GM12892 (cell line): ENCODE measurements around the gene ELOVL6.

Experiments
- POLR2A ChIP-seq: IDR thresholded peaks from 2 replicates; pipeline ENCODE4 v1.6.1; 2011; ENCODE audit warnings: low read depth, low read length, control low read depth
- POLR2AphosphoS5 ChIP-seq: IDR thresholded peaks from 2 replicates; pipeline ENCODE4 v1.6.1; 2011; ENCODE audit warnings: low read depth, low read length, control low read depth
- TAF1 ChIP-seq: IDR thresholded peaks from 2 replicates; pipeline ENCODE4 v1.6.1; 2011; ENCODE audit warnings: low read depth, mild to moderate bottlenecking, control low read depth, low read length, borderline replicate concordance

GRCh38 chr4:110196206-110196870 is 2.1 kb downstream of the ELOVL6 start:
- TF ChIP-seq TAF1 (no peak), POLR2AphosphoS5 (0 out of 2 replicates have a peak, but pooled peaks have one; percentile 36), POLR2A (0 out of 2 replicates have a peak, but pooled peaks have one; percentile 38)
